ENCODE data around the gene NODAL.
A peak's percentile ranks its signal among the peaks of the same experiment; 100 is the strongest.

The NODAL gene

GRCh38 chr10:70465278-70465677 is 23.8 kb upstream of the NODAL start:
- H3K4me3 ChIP-seq (ENCODE audit: insufficient read depth, low read depth, low read length), result no peak overlapping the region
- no peaks in the 10 kb centered on the region for H3K9me3 ChIP-seq (ENCODE audit: control insufficient read depth, low read length)
- 95 to 96% methylated on average over 4 of the region's 4 CpGs for WGBS, 2 experiments
- H3K27ac ChIP-seq (ENCODE audit: insufficient read depth, low read depth, low read length, poor library complexity, severe bottlenecking), result no peak overlapping the region
- peaks cover 4% of the 10 kb centered on the region for H3K4me1 ChIP-seq (ENCODE audit: control insufficient read depth, insufficient read depth, low read length)
- H3K27me3 ChIP-seq (ENCODE audit: control insufficient read depth, insufficient read depth, low read length, poor library complexity, severe bottlenecking), result peaks cover 7% of the 10 kb centered on the region
- no peaks in the 10 kb centered on the region for H3K36me3 ChIP-seq (ENCODE audit: control insufficient read depth, insufficient read depth, low read length)

- 88 to 92% methylated on average over 4 of the region's 4 CpGs for WGBS, 2 experiments
- Histone ChIP-seq H3K27ac (ENCODE audit: insufficient read depth, low read depth, low read length, poor library complexity, severe bottlenecking) (no peak overlapping the region), H3K36me3 (ENCODE audit: control insufficient read depth, insufficient read depth, low read length) (no peaks in the 10 kb centered on the region), H3K27me3 (ENCODE audit: control insufficient read depth, insufficient read depth, low read length, poor library complexity, severe bottlenecking) (peaks cover 35% of the 10 kb centered on the region), H3K4me1 (ENCODE audit: control insufficient read depth, insufficient read depth, low read length) (no peaks in the 10 kb centered on the region), H3K4me3 (ENCODE audit: insufficient read depth, low read depth, low read length) (no peak overlapping the region), H3K9me3 (ENCODE audit: control insufficient read depth, low read length) (no peaks in the 10 kb centered on the region)
Observed at GRCh38 chr10:70462349-70462984, 21.0 kb upstream of the NODAL start.

- peaks cover 43% of the 10 kb centered on the region for H3K27me3 ChIP-seq (ENCODE audit: control insufficient read depth, insufficient read depth, low read length, poor library complexity, severe bottlenecking)
- no peaks in the 10 kb centered on the region for H3K4me1 ChIP-seq (ENCODE audit: control insufficient read depth, insufficient read depth, low read length)
- WGBS, 2 experiments, result 67 to 68% methylated on average over 13 of the region's 13 CpGs
- no peaks in the 10 kb centered on the region for H3K9me3 ChIP-seq (ENCODE audit: control insufficient read depth, low read length)
- no peak overlapping the region for H3K27ac ChIP-seq (ENCODE audit: insufficient read depth, low read depth, low read length, poor library complexity, severe bottlenecking)
- no peaks in the 10 kb centered on the region for H3K36me3 ChIP-seq (ENCODE audit: control insufficient read depth, insufficient read depth, low read length)
- H3K4me3 ChIP-seq (ENCODE audit: insufficient read depth, low read depth, low read length), result no peak overlapping the region
Observed at GRCh38 chr10:70461397-70462348, 20.2 kb upstream of the NODAL start.

GRCh38 chr10:70459774-70460490 is 18.5 kb upstream of the NODAL start:
- Histone ChIP-seq H3K36me3 (ENCODE audit: control insufficient read depth, insufficient read depth, low read length) (no peaks in the 10 kb centered on the region), H3K4me3 (ENCODE audit: insufficient read depth, low read depth, low read length) (no peak overlapping the region), H3K9me3 (ENCODE audit: control insufficient read depth, low read length) (no peaks in the 10 kb centered on the region), H3K27me3 (ENCODE audit: control insufficient read depth, insufficient read depth, low read length, poor library complexity, severe bottlenecking) (peaks cover 60% of the 10 kb centered on the region), H3K27ac (ENCODE audit: insufficient read depth, low read depth, low read length, poor library complexity, severe bottlenecking) (no peak overlapping the region), H3K4me1 (ENCODE audit: control insufficient read depth, insufficient read depth, low read length) (peaks cover 3% of the 10 kb centered on the region)
- WGBS, 2 experiments, result 49 to 53% methylated on average over 29 of the region's 29 CpGs

GRCh38 chr10:70459061-70459773 is 17.7 kb upstream of the NODAL start:
- Histone ChIP-seq H3K36me3 (ENCODE audit: control insufficient read depth, insufficient read depth, low read length) (no peaks in the 10 kb centered on the region), H3K4me1 (ENCODE audit: control insufficient read depth, insufficient read depth, low read length) (peaks cover 3% of the 10 kb centered on the region), H3K4me3 (ENCODE audit: insufficient read depth, low read depth, low read length) (peak overlapping the region; percentile 21), H3K27ac (ENCODE audit: insufficient read depth, low read depth, low read length, poor library complexity, severe bottlenecking) (no peak overlapping the region), H3K27me3 (ENCODE audit: control insufficient read depth, insufficient read depth, low read length, poor library complexity, severe bottlenecking) (peaks cover 63% of the 10 kb centered on the region), H3K9me3 (ENCODE audit: control insufficient read depth, low read length) (no peaks in the 10 kb centered on the region)
- 13 to 15% methylated on average over 19 of the region's 19 CpGs for WGBS, 2 experiments

- peaks cover 63% of the 10 kb centered on the region for H3K27me3 ChIP-seq (ENCODE audit: control insufficient read depth, insufficient read depth, low read length, poor library complexity, severe bottlenecking)
- H3K4me1 ChIP-seq (ENCODE audit: control insufficient read depth, insufficient read depth, low read length), result peaks cover 3% of the 10 kb centered on the region
- no peak overlapping the region for H3K27ac ChIP-seq (ENCODE audit: insufficient read depth, low read depth, low read length, poor library complexity, severe bottlenecking)
- peak overlapping the region; percentile 21 for H3K4me3 ChIP-seq (ENCODE audit: insufficient read depth, low read depth, low read length)
- no peaks in the 10 kb centered on the region for H3K9me3 ChIP-seq (ENCODE audit: control insufficient read depth, low read length)
- 1% methylated on average over 62 of the region's 62 CpGs for WGBS, 2 experiments
- no peaks in the 10 kb centered on the region for H3K36me3 ChIP-seq (ENCODE audit: control insufficient read depth, insufficient read depth, low read length)
Observed at GRCh38 chr10:70458329-70459060, 17.0 kb upstream of the NODAL start.

- Histone ChIP-seq H3K4me3 (ENCODE audit: insufficient read depth, low read depth, low read length) (peak overlapping the region; percentile 21), H3K9me3 (ENCODE audit: control insufficient read depth, low read length) (no peaks in the 10 kb centered on the region), H3K27ac (ENCODE audit: insufficient read depth, low read depth, low read length, poor library complexity, severe bottlenecking) (no peak overlapping the region), H3K36me3 (ENCODE audit: control insufficient read depth, insufficient read depth, low read length) (no peaks in the 10 kb centered on the region), H3K4me1 (ENCODE audit: control insufficient read depth, insufficient read depth, low read length) (peaks cover 3% of the 10 kb centered on the region), H3K27me3 (ENCODE audit: control insufficient read depth, insufficient read depth, low read length, poor library complexity, severe bottlenecking) (peaks cover 63% of the 10 kb centered on the region)
- 28 to 32% methylated on average over 17 of the region's 17 CpGs for WGBS, 2 experiments
Observed at GRCh38 chr10:70457759-70458305, 16.4 kb upstream of the NODAL start.

- WGBS, 2 experiments, result 19 to 23% methylated on average over 8 of the region's 8 CpGs
- Histone ChIP-seq H3K4me3 (ENCODE audit: insufficient read depth, low read depth, low read length) (no peak overlapping the region), H3K27ac (ENCODE audit: insufficient read depth, low read depth, low read length, poor library complexity, severe bottlenecking) (no peak overlapping the region), H3K4me1 (ENCODE audit: control insufficient read depth, insufficient read depth, low read length) (peaks cover 4% of the 10 kb centered on the region), H3K9me3 (ENCODE audit: control insufficient read depth, low read length) (no peaks in the 10 kb centered on the region), H3K27me3 (ENCODE audit: control insufficient read depth, insufficient read depth, low read length, poor library complexity, severe bottlenecking) (peaks cover 61% of the 10 kb centered on the region), H3K36me3 (ENCODE audit: control insufficient read depth, insufficient read depth, low read length) (no peaks in the 10 kb centered on the region)
Observed at GRCh38 chr10:70456164-70456563, 14.7 kb upstream of the NODAL start.

- Histone ChIP-seq H3K36me3 (ENCODE audit: control insufficient read depth, insufficient read depth, low read length) (no peaks in the 10 kb centered on the region), H3K4me1 (ENCODE audit: control insufficient read depth, insufficient read depth, low read length) (peaks cover 9% of the 10 kb centered on the region), H3K27ac (ENCODE audit: insufficient read depth, low read depth, low read length, poor library complexity, severe bottlenecking) (no peak overlapping the region), H3K27me3 (ENCODE audit: control insufficient read depth, insufficient read depth, low read length, poor library complexity, severe bottlenecking) (peaks cover 55% of the 10 kb centered on the region), H3K4me3 (ENCODE audit: insufficient read depth, low read depth, low read length) (no peak overlapping the region), H3K9me3 (ENCODE audit: control insufficient read depth, low read length) (no peaks in the 10 kb centered on the region)
- 38 to 44% methylated on average over 6 of the region's 6 CpGs for WGBS, 2 experiments
Observed at GRCh38 chr10:70455213-70455630, 13.7 kb upstream of the NODAL start.
